ENCODE data around the gene SLX1A.
"Not testable (repeated sequence)": the region's sequence is repeated elsewhere in the genome, so short reads cannot be mapped to it uniquely, and the experiment has no call there.

SLX1A gene

DNA sequence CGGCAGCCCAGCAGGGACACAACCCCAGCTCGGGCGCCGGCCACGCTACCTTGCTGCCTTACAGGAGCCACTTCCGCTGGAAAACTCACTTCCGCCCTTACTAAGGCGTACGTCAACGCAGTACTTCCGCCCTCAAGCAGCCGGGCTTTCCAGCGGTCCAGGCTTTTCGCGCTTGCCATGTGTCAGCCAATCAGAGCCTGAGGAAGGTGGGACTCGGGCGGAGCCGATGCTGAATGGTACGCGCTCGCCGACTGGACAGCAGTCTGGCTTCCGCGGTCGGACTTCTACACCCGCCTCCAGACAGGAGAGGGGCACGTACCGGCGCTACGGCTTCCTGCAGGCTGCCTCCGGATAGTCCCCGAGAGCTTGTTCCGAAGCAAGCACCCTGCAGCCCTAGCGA lies at the start of gene SLX1A, which contains the start of gene BOLA2B:
Gene SLX1A, plus strand, starts transcription at position 261 of the 400 bp plus-strand sequence. CDS start 210 bp downstream, outside the sequence.
Gene BOLA2B, minus strand, starts transcription at position 52 of the 400 bp plus-strand sequence. CDS start 71 bp downstream, outside the sequence.
- DNase-seq (ENCODE audit: extremely low read depth in 1 of 2, low read depth in 1 of 2): not testable (repeated sequence)

DNA sequence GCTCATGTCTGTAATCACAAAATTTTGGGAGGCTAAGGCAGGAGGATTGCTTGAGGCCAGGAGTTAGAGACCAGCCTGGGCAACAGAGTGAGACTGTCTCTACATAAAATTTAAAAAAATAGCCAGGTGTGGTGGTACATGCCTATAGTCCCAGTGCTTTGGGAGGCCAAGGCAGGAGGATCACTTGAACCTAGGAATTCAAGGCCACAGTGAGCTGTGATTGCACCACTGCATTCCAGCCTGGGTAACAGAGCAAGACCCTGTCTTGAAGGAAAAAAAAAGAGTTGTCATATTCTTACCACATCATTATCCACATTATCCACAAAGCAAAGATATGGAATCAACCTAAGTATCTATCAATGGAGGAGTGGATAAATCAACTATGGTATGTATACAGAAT lies 49.7 kb upstream of the SLX1A start:
- DNase-seq (ENCODE audit: extremely low read depth in 1 of 2, low read depth in 1 of 2): no peak

GRCh38 chr16:30144917-30145316 lies 48.8 kb upstream of the SLX1A start:
- DNase-seq (ENCODE audit: extremely low read depth in 1 of 2, low read depth in 1 of 2): no peak

DNA sequence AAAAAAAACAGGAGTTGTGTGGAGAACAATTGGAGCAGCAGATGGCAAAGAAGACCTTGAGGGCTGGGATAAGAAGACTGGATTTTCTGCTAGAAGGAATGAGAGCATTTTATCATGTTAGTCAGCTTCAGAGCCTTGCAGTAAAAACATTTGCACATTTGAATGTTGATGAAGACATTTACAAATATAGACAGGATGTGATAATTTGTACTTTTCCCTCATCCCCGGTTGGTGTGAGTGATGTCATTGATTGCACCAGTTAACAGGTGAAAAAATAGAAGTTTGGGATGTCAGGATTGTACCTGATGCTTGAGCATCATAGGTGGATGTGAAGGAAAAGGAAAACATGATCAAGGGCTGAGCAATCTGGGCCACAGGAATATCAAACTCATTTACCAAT lies 48.0 kb upstream of the SLX1A start:
- DNase-seq (ENCODE audit: extremely low read depth in 1 of 2, low read depth in 1 of 2): no peak

GRCh38 chr16:30147843-30148510 lies 45.7 kb upstream of the SLX1A start:
- DNase-seq (ENCODE audit: extremely low read depth in 1 of 2, low read depth in 1 of 2): no peak

DNA sequence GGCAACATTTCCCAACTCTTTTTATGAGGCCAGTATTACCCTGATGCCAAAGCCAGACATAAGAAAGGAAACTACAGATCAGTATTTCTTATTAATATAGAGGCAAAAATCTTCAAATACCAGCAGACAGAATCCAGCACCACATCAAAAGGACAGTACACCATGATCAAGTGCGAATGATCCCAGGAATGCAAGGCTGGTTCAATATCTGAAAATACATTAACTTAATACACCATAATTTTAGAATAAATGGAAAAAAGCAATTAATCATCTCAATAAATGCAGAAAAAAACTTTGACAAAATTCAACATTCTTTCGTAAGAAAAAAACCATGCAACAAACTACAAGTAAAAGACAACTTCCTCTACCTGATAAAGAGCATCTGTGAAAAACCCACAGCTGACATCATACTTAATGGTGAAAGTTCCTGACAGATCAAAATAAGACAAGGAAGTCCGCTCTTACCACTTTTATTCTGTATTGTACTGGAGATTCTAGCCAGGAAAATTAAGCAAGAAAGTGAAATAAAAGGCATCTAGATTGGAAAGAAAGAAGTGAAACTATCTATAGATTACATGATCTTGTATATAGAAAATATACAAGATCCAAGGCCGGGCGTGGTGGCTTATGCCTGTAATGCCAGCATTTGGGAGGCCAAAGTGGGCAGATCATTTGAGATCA lies 44.3 kb upstream of the SLX1A start:
- DNase-seq (ENCODE audit: extremely low read depth in 1 of 2, low read depth in 1 of 2): no peak

GRCh38 chr16:30151091-30151490 lies 42.6 kb upstream of the SLX1A start:
- no peak for DNase-seq (ENCODE audit: extremely low read depth in 1 of 2, low read depth in 1 of 2)

DNA sequence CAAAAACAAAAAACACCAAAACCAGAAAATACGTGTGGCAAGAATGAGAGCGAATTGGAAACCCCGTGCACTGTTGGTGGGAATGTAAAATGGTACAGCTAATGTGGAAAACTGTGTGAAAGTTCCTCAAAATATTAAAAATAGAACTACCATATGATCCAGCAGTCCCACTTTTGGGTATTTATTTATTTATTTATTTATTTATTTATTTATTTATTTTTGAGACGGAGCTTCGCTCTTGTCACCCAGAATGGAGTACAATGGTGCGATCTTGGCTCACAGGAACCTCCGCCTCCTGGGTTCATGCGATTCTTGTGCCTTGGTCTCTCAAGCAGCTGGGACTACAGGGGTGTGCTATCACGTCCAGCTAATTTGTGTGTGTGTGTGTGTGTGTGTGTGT lies 41.2 kb upstream of the SLX1A start:
- DNase-seq (ENCODE audit: extremely low read depth in 1 of 2, low read depth in 1 of 2): no peak

DNA sequence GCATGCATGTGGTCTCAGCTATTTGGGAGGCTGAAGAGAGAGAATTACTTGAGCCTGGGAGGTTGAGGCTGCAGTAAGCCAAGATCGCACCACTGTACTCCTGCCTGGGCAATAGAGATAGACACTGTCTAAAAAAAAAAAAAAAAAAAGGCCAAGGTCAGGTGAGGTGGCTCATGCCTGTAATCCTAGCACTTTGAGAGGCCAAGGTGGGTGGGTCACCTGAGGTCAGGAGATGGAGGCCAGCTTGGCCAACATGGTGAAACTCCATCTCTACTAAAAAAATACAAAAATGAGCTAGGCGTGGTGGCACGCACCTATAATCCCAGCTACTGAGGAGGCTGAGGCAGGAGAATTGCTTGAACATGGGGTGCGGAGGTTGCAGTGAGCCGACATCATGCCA lies 38.5 kb upstream of the SLX1A start:
- DNase-seq (ENCODE audit: extremely low read depth in 1 of 2, low read depth in 1 of 2): no peak

GRCh38 chr16:30157214-30157613 lies 36.5 kb upstream of the SLX1A start:
- no peak for DNase-seq (ENCODE audit: extremely low read depth in 1 of 2, low read depth in 1 of 2)

- DNase-seq (ENCODE audit: extremely low read depth in 1 of 2, low read depth in 1 of 2): no peak
These were observed 30.1 kb upstream of the SLX1A start for GRCh38 chr16:30163538-30163937.

DNA sequence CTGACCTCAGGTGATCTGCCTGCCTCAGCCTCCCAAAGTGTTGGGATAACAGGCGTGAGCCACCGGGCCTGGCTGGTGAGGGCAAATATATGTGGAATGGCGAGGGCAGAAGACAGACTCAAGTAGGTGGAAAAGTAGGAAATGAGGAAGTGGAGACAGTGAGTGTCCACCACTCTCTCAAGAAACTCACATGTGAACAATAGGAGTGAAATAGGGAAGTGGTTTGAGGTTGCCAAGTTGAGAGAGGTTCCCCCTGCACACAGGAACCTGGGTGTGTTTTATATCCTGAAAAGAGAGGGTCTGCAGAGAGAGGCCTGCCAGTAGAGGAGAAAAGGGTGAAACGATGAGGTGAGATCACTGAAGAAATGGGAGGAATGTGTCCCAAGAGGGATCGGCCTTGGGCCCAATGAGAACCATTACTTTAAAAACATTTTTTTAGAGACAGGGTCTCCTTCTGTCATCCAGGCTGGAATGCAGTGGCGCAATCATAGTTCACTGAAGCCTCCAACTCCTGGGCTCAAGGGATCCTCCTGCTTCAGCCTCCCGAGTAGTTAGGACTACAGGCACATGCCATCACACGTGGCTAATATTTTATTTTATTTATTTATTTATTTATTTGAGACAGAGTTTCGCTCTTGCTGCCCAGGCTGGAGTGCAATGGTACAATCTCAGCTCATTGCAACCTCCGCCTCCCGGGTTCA lies 27.3 kb upstream of the SLX1A start:
- no peak for DNase-seq (ENCODE audit: extremely low read depth in 1 of 2, low read depth in 1 of 2)

- DNase-seq (ENCODE audit: extremely low read depth in 1 of 2, low read depth in 1 of 2): not testable (repeated sequence)
These were observed 24.9 kb upstream of the SLX1A start for GRCh38 chr16:30168746-30169145.

- DNase-seq (ENCODE audit: extremely low read depth in 1 of 2, low read depth in 1 of 2): not testable (repeated sequence)
These were observed 24.3 kb upstream of the SLX1A start for GRCh38 chr16:30169416-30169815.

DNA sequence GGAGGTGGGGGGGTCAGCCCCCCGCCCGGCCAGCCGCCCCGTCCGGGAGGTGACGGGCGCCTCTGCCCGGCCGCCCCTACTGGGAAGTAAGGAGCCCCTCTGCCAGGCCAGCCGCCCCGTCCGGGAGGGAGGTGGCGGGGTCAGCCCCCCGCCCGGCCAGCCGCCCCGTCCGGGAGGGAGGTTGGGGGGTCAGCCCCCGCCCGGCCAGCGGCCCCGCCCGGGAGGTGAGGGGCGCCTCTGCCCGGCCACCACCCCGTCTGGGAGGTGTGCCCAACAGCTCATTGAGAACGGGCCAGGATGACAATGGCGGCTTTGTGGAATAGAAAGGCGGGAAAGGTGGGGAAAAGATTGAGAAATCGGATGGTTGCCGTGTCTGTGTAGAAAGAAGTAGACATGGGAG lies 23.5 kb upstream of the SLX1A start:
- DNase-seq (ENCODE audit: extremely low read depth in 1 of 2, low read depth in 1 of 2): not testable (repeated sequence)

- DNase-seq (ENCODE audit: extremely low read depth in 1 of 2, low read depth in 1 of 2): no peak
These were observed 20.6 kb upstream of the SLX1A start for GRCh38 chr16:30173054-30173453.

DNA sequence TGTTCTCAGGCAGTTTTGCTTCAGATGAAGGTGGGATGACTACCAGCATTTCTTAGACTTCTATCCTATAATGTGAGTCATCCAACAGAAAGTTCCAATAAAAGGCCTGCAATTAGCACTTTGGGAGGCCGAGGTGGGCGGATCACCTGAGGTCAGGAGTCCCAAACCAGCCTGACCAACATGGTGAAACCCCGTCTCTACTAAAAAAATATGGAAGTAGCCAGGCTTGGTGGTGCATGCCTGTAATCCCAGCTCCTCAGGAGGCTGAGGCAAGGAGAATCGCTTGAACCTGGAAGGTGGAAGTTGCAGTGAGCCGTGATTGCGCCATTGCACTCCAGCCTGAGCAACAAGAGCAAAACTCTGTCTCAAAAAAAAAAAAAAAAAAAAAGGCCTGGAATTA lies 16.8 kb upstream of the SLX1A start:
- not testable (repeated sequence) for DNase-seq (ENCODE audit: extremely low read depth in 1 of 2, low read depth in 1 of 2)

DNA sequence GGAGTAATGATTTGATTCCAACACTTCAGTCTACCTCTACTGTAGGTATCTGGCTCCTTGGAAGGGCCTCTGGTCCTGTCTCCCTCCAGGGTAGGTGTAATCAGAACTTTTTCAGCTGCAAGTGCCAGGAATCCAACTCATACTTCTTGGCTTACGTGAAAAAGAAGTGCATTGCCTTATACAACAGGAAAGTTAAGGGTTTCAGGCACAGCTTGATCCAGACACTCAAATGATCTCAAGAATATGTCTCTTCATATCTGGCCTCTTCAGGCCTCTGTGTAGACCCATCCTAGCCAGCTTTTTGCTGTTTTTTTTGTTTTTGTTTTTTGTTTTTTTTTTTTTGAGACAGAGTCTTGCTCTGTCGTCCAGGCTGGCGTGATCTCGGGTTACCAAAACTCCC lies 14.5 kb upstream of the SLX1A start:
- no peak for DNase-seq (ENCODE audit: extremely low read depth in 1 of 2, low read depth in 1 of 2)

GRCh38 chr16:30179931-30180330 lies 13.7 kb upstream of the SLX1A start:
- DNase-seq (ENCODE audit: extremely low read depth in 1 of 2, low read depth in 1 of 2): no peak

GRCh38 chr16:30180741-30181140 lies 12.9 kb upstream of the SLX1A start:
- no peak for DNase-seq (ENCODE audit: extremely low read depth in 1 of 2, low read depth in 1 of 2)

DNA sequence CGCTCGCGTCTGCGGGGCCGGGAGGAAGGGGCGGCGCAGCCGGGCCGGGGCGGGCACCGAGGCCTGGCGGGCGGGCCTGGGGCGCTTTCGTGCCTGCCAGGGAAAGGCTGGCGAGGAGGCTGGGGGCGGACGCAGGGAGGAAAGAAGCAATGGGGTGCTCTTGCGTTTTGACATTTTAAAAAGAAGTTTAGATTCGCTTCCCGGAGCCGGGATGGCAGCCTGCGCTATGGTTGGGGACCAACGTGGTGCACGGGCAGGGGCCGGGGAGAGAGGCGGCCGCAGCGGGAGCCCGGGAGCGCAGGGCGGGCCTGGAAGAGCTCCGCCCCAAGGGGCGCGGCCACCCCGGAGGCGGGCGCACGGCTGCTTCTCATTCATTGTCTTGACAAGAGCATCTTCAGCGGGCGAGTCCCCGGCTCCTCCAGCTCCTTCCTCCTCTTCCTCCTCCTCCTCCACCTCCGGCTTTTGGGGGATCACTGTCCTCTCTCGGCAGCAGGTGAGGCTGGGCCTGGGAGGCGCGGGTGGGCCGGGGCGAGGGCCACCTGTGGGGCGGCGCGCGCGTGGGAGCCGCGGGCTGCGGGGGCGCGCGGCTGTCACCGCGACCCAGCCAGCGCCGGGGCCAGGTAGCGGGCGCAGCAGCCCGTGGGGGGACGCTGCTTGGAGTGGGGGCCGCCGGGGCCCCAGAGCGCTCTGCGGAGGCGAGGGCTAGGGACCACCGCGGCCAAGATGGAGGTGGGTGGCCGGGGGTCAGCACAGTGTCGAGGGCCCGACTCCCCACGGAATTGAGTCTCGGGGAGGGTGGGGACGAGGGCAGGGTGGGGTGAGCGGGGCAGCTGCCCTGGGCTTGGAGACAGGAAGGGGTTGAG lies 10.2 kb upstream of the SLX1A start, which contains the start of gene CORO1A:
Gene CORO1A, plus strand, starts transcription at position 370 of the 863 bp plus-strand sequence. CDS start 1,608 bp downstream, outside the sequence.
- peak in 1 of 2 donors; percentile 74 for DNase-seq (ENCODE audit: extremely low read depth in 1 of 2, low read depth in 1 of 2)
